GM12872 (cell line): ENCODE measurements around the gene IDE.

Experiments
- CTCF ChIP-seq: IDR thresholded peaks from 3 replicates; pipeline ENCODE4 v1.5.1; 2011; ENCODE audit warnings: low read depth, mild to moderate bottlenecking, low read length, moderate library complexity; ENCODE audit not compliant: insufficient read depth

The IDE gene

GRCh38 chr10:92506336-92506735 lies 67.6 kb downstream of the IDE start:
- no peak for TF ChIP-seq CTCF

GRCh38 chr10:92505044-92505443 lies 68.8 kb downstream of the IDE start:
- TF ChIP-seq CTCF: no peak

DNA sequence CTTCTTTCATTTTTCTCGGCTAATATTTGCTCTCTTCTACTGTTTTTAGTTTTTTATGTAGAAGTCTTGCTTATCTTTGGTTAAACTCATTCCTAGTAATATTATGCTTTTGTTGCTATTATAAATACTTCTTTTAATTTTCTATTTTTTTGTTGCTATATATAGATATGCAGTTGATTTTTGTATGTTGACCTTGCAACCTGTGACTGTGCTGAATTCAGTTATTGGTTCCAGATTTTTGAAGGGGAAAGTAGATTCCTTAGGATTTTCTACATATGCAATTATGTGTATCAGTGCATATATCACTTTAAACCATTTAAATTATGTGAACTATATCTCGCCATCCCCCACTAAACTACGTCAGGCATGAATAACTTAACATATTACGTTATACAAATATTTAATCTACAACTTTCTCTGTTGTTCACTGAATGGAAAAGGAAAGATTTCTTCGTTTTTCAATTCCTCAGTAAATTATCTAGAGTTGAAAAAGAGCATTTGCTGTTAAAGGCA lies 71.5 kb downstream of the IDE start:
- TF ChIP-seq CTCF: no peak

- no peak for TF ChIP-seq CTCF
These were observed 80.5 kb downstream of the IDE start for GRCh38 chr10:92493362-92493761.

DNA sequence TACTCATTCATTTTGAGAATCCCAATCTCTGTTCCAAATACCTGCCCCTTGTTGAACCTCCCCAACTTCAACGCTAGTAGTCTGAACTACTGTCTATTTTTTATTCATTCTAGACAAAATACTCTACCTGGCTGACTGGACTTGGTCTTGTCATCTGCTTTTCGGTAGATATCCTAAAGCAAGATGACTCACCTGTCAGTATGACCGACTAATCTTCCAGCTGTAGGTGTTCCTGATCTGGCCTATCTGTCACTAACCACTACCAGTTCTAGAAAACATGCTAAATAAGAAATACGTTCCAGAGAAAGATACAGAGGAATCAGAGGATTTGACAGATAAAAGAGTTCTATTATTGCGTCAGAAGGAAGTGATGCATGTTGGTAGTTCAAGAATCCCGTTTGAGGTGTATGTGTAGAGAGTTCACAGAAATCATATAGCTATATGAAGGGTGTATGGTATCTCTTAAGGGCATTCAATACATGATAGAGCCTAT lies 81.1 kb downstream of the IDE start:
- no peak for TF ChIP-seq CTCF

DNA sequence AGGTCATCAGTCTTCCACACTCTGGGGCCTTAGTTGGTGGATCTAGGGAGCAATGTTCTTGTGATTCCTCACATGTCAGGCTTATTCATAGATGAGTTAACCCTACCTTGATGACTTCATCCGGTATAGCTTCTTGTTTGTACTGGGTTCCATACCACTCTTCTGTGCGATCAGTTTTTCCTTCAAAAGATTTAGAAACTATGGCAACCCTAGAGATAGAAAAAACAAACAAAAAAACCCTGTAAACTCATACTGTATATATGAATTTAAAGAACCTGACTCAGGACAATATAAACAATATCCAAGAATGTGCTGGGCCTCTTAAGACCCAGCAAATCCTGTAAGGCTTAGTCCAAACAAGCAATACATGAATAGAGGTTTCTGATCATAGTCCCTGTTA lies 83.5 kb downstream of the IDE start:
- TF ChIP-seq CTCF: no peak

DNA sequence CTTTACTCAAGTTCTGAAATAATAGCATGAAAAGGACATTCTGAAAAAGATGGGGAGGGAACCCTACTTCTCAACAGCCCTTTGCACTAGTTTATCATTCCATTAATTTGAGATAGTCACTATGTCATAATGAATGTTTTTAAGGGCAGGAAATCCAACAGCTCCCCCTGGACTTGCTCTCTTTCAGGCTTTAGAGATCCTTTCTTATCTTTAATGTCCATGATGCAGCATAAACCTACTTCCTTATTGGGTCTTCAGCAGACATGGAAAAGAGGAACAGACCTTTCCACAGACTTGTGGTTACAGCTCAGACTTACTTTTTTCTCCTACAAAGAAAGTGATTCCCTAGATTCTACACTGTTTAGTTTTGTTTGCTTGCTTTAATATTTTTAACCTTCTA lies 87.3 kb downstream of the IDE start:
- no peak for TF ChIP-seq CTCF
